Left lung (tissue), 10 donors: Measurements from ENCODE around the gene CARD9. TPM values are rescaled to one million over a fixed set of nuclear protein-coding genes. Genes with fewer than 3 reads are reported as not detected.

Source experiments
- ATAC-seq: fragments of 200-7000 bp; cut with Tn5 transposase; one replicate; pipeline ENCODE4 v1.9.1; 2020; ENCODE audit warnings: moderate library complexity
- DNase-seq, 4 donors: peaks; one replicate each; pipeline ENCODE4 v3.0.0-alpha.2; 2013 to 2020
- H3K27ac ChIP-seq, 2 donors: fragments of 200-600 bp; sonication (generic) in 1 of 2; one replicate each; pipeline versions ENCODE4 v1.5.0 to v1.8.0; 2020 to 2021
- H3K27me3 ChIP-seq, 2 donors: fragments of 200-600 bp; sonication (generic) in 1 of 2; one replicate each; pipeline versions ENCODE4 v1.5.0 to v1.8.0; 2020 to 2021
- H3K36me3 ChIP-seq, 2 donors: fragments of 200-600 bp; sonication (generic) in 1 of 2; one replicate each; pipeline versions ENCODE4 v1.5.0 to v1.8.0; 2020 to 2021
- H3K4me1 ChIP-seq, 2 donors: fragments of 200-600 bp; one replicate each; pipeline ENCODE4 v1.8.0; 2021
- H3K4me3 ChIP-seq, 2 donors: fragments of 200-600 bp; sonication (generic) in 1 of 2; one replicate each; pipeline versions ENCODE4 v1.5.0 to v1.8.0; 2020 to 2021; ENCODE audit warnings: mild to moderate bottlenecking in 1 of 2
- H3K9me3 ChIP-seq, 2 donors: fragments of 200-600 bp; sonication (generic) in 1 of 2; one replicate each; pipeline versions ENCODE4 v1.5.0 to v1.8.0; 2020 to 2021
- intact Hi-C, 2 donors: fragments of 100-400 bp; cut with DNase I; formaldehyde crosslinking; loops; one replicate each; pipeline versions ENCODE4 v1.11.2 to v1.14.2; 2022
- polyA plus RNA-seq, 6 donors: library from polyadenylated mRNA; unstranded; fragments of 120-200 nt; gene quantifications; one replicate each; pipeline ENCODE4 v1.2.1, GENCODE V29; 2013; ENCODE audit not compliant: insufficient read length in 6 of 6
- total RNA-seq, 2 donors: library from RNA; stranded (reverse); fragmentation: NEBNext Ultra II Directional; extraction: Animal tissue kit (Norgen Biotek cat#: 25700); gene quantifications; one replicate each; pipeline ENCODE4 v1.2.1, GENCODE V29; 2021
- TF ChIP-seq, protein P1 (sequence below), 2 donors: fragments of 200-600 bp; sonication (generic) in 1 of 2; IDR thresholded peaks; one replicate each; pipeline versions ENCODE4 v1.5.0 to v1.8.0; 2021; ENCODE audit warnings: antibody characterized with exemption in 2 of 2
- donor health status: DM: no; HTN: yes; CAD: no.
- donor health status: DM: no; HTN: no; CAD: no.

Gene CARD9
- total and polyA plus RNA-seq, 8 donors: 0.66 to 11.1 (median 1.4) TPM

DNA sequence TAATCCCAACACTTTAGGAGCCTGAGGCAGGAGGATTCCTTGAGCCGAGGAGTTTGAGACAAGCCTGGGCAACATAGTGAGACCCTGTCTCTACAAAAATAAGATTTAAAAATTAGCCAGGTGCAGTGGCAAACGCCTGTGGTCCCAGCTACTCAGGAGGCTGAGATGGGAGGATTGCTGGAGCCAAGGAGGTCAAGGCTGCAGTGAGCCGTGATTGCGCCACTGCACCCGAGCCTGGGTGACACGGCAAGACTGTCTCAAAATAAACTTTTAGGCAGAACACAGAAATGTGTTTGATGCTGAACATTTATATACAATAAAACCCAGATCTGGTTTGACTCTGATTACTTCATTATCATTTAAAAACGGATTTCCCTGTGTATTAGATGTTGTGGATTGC is 32.0 kb upstream of the CARD9 start:
- DNase-seq (no peak), ATAC-seq (no peak)
- intact Hi-C loops: no loop called here
- Histone ChIP-seq H3K27me3 (no peaks in the 10 kb centered on the region), H3K27ac (no peak overlapping the region), H3K4me1 (peaks cover 14 to 20% of the 10 kb centered on the region in 2 donors), H3K9me3 (no peaks in the 10 kb centered on the region), H3K36me3 (peaks cover 0 to 58% of the 10 kb centered on the region in 2 donors), H3K4me3 (no peak overlapping the region)
- TF ChIP-seq, protein P1, sequence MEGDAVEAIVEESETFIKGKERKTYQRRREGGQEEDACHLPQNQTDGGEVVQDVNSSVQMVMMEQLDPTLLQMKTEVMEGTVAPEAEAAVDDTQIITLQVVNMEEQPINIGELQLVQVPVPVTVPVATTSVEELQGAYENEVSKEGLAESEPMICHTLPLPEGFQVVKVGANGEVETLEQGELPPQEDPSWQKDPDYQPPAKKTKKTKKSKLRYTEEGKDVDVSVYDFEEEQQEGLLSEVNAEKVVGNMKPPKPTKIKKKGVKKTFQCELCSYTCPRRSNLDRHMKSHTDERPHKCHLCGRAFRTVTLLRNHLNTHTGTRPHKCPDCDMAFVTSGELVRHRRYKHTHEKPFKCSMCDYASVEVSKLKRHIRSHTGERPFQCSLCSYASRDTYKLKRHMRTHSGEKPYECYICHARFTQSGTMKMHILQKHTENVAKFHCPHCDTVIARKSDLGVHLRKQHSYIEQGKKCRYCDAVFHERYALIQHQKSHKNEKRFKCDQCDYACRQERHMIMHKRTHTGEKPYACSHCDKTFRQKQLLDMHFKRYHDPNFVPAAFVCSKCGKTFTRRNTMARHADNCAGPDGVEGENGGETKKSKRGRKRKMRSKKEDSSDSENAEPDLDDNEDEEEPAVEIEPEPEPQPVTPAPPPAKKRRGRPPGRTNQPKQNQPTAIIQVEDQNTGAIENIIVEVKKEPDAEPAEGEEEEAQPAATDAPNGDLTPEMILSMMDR (IDR thresholded peaks at IDR 0.05): no peak

DNA sequence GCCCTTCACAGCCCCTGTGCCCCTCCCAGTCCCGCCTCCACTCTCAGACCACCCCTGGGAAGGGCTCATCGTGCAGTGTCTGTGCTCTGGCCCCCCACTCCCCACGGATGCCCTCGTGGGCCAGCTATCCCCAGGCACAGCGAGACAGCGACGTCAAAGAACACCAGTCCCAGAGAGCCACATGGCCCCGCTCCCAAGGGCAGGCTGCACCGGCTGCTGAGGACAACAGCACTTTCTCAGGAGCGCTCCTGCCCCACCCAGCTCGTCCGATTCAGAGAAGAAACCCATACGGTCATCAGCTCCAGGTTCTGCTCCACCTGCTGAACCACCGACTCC is 31.3 kb upstream of the CARD9 start:
- H3K27ac ChIP-seq: no peak overlapping the region
- H3K27me3 ChIP-seq: no peaks in the 10 kb centered on the region
- DNase-seq: no peak
- TF ChIP-seq, protein P1 (IDR thresholded peaks at IDR 0.05): no peak
- peaks cover 15 to 21% of the 10 kb centered on the region in 2 donors for H3K4me1 ChIP-seq
- H3K36me3 ChIP-seq: peaks cover 0 to 58% of the 10 kb centered on the region in 2 donors
- intact Hi-C loops: no loop called here
- no peaks in the 10 kb centered on the region for H3K9me3 ChIP-seq
- no peak overlapping the region for H3K4me3 ChIP-seq
- no peak for ATAC-seq

DNA sequence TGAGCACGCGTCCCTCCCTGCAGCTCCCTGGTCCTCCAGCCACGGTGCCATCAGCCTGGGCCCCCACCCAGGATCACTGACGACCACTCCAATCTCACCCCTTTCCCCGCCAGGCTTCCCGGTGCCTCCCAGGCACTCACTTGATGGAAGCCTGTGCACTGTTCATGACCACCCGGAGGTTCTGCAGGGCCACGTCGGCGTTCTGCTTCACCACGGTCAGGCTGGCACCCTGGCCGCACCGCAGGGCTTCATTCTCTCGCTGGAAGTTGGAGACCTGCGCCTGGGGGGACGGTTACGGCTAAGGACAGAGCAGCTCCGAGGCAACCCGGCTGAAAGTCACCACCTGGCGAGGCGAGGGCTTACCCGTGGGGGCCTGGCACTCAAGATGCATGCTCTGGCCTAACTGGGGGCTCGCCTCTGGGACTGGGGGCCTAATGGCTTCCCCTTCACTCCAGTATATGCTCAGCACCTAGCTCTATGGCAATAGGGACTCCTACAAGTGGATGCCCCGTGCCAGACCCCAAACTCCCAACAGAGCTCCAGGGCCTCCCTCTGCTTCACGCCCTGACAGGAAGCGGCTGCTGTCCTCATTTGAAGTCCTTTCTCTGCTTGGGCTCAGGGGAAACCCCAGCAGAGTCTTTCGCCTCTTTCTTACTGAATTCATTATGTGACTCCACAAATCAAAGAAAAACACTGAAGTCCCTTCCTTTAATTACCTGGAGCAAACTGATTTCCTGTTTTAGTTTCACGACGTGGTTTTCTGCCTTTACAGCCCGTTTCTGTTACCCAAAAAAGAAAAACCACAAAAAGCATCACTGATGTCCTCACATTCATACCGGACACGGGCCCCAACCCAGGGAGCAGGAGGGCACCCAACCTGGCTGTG is 30.7 kb upstream of the CARD9 start:
- no peak overlapping the region for H3K27ac ChIP-seq
- DNase-seq: no peak
- H3K9me3 ChIP-seq: no peaks in the 10 kb centered on the region
- no peaks in the 10 kb centered on the region for H3K27me3 ChIP-seq
- H3K4me1 ChIP-seq: peaks cover 13 to 19% of the 10 kb centered on the region in 2 donors
- H3K4me3 ChIP-seq: no peak overlapping the region
- intact Hi-C loops: no loop called here
- H3K36me3 ChIP-seq: peaks cover 0 to 58% of the 10 kb centered on the region in 2 donors
- ATAC-seq: no peak
- TF ChIP-seq, protein P1 (IDR thresholded peaks at IDR 0.05): no peak

DNA sequence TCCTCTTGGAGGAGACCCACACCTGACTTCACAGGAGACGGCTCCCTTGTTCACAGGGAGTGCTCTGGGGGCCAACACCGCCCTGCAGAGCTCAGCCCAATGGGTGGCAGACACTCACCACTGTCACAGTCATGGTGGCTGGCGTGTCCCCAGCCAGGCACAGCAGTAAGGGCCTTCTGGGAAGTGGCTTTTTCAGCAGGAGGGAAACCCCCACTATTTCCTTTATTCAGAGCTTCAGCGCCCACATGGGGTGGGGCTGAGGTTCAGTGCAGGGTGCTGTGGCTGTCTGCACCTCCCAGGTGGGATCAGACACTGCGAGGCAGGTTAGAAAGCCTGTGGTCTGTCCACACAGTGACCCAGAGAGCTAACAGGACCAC is 30.1 kb upstream of the CARD9 start:
- TF ChIP-seq, protein P1 (IDR thresholded peaks at IDR 0.05): no peak
- Histone ChIP-seq H3K9me3 (no peaks in the 10 kb centered on the region), H3K27me3 (no peaks in the 10 kb centered on the region), H3K36me3 (peaks cover 0 to 58% of the 10 kb centered on the region in 2 donors), H3K27ac (no peak overlapping the region), H3K4me1 (peaks cover 16 to 19% of the 10 kb centered on the region in 2 donors), H3K4me3 (no peak overlapping the region)
- ATAC-seq (no peak), DNase-seq (peak in 1 of 4 donors; percentile 30)
- intact Hi-C loops: no loop called here

DNA sequence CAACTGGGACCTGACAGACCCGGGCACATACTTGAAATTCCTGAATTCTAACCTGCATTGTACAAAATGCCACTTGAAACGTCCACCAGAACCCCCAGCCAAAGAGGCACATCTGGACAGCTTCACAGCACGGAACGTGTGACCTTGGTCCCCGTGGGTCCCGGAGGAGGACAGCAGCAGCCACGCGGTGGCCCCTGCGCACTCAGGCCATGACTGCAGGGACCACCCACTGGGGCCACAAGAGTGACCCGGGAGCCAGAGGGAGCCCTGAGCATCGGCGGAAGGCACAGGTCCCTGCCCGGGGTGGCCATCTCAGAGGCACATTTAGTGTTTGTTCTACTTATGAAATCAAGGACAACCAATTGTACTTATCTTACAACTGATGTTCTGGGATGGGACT is 28.6 kb upstream of the CARD9 start:
- intact Hi-C loops: no loop called here
- ATAC-seq: no peak

More for the DNA sequence above, 28.6 kb upstream of the CARD9 start:
- H3K27ac ChIP-seq: no peak overlapping the region
- H3K4me3 ChIP-seq: no peak overlapping the region
- H3K9me3 ChIP-seq: no peaks in the 10 kb centered on the region
- H3K36me3 ChIP-seq: peaks cover 0 to 59% of the 10 kb centered on the region in 2 donors
- TF ChIP-seq, protein P1 (IDR thresholded peaks at IDR 0.05): no peak
- H3K27me3 ChIP-seq: no peaks in the 10 kb centered on the region
- peaks cover 16 to 26% of the 10 kb centered on the region in 2 donors for H3K4me1 ChIP-seq
- no peak for DNase-seq
